PC-9 (cell line): ENCODE results near the gene ZFPL1.

Experiments used
- EZH2 ChIP-seq: fragments of 200-600 bp; sonication (generic); IDR thresholded peaks from 2 replicates; pipeline ENCODE4 v1.8.0; 2017; ENCODE audit warnings: antibody characterized with exemption, low read depth
- TF ChIP-seq, protein P1 (sequence below): fragments of 200-600 bp; sonication (generic); conservative IDR thresholded peaks from 2 replicates; pipeline ENCODE4 v1.6.1; 2017; ENCODE audit warnings: mixed run types, antibody characterized with exemption, mild to moderate bottlenecking, moderate library complexity

DNA sequence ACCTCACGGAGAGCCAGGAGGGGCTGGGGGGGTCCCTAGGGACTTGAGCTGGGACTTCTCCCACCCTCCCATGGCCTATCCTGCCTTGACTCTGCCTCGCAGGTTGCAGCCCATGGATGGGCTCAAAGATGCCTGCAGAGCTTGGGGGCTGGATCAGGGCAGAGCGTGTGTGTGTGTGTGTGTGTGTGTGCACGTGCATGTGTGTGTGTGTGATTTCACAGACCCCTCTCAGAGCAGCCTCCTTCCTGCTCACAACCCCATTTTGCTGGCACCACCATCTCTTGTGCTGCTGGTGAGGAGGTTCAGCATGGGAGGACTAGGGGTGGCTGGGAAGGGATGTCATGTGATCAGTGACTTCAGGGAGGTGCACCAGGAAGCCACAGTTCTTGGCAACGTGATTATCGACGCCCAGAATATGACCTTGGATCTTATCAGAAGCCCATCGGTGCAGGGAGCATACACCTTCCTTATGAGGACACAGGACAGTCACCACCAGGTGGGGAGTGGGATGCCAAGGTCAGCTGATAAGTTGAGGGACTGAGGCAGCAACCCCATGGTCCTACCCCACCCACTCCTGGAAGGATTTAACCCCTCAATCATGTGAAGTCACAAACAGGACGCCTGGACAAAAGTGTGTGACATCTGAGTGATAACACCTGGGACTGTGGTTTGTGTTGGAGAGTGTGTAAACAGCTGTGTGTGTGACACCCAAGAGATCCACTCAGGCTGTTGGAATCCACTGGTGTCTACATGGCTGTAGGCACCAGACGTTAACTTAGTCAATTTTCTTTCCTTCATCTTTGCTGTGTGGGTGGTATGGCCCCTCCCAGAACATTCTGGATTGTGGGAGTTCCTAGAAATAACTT lies 23.8 kb upstream of the ZFPL1 start:
- TF ChIP-seq, protein P1, sequence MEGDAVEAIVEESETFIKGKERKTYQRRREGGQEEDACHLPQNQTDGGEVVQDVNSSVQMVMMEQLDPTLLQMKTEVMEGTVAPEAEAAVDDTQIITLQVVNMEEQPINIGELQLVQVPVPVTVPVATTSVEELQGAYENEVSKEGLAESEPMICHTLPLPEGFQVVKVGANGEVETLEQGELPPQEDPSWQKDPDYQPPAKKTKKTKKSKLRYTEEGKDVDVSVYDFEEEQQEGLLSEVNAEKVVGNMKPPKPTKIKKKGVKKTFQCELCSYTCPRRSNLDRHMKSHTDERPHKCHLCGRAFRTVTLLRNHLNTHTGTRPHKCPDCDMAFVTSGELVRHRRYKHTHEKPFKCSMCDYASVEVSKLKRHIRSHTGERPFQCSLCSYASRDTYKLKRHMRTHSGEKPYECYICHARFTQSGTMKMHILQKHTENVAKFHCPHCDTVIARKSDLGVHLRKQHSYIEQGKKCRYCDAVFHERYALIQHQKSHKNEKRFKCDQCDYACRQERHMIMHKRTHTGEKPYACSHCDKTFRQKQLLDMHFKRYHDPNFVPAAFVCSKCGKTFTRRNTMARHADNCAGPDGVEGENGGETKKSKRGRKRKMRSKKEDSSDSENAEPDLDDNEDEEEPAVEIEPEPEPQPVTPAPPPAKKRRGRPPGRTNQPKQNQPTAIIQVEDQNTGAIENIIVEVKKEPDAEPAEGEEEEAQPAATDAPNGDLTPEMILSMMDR, result no peak
- TF ChIP-seq EZH2, result no peak
